Measurements from ENCODE around the gene WDR43. TPM values are rescaled to one million over a fixed set of nuclear protein-coding genes. Genes with fewer than 3 reads are reported as not detected.

The WDR43 gene
- total and polyA plus RNA-seq, 9 of the 15 experiments (the other 6 are each of a cell fraction or from before 2014, with no cell fraction given) = 34.6 to 197 (median 105) TPM

GRCh38 chr2:28870146-28870891 is 24.1 kb upstream of the WDR43 start, which contains the start of gene TRMT61B (continued):
- TF ChIP-seq ZNF639 (CRISPR knock-in tag; conservative IDR thresholded peaks at IDR 0.05 in 1 of 2, IDR thresholded peaks at IDR 0.05 in 1 of 2) (peak in 1 of 2 experiments; percentile 35; a peak in 1 of 4 replicates), AFF4 (CRISPR knock-in tag; IDR thresholded peaks at IDR 0.05) (0 out of 2 replicates have a peak, but pooled peaks have one; percentile 20), STAT6 (CRISPR knock-in tag; IDR thresholded peaks at IDR 0.05) (0 out of 2 replicates have a peak, but pooled peaks have one; percentile 73), MEF2A (IDR thresholded peaks at IDR 0.05; ENCODE audit: control insufficient read depth, low read depth, low read length) (no peak), ZBTB1 (CRISPR knock-in tag; IDR thresholded peaks at IDR 0.05; ENCODE audit: borderline replicate concordance, low read depth) (no peak), DACH1 (IDR thresholded peaks at IDR 0.05; ENCODE audit: partially characterized antibody) (peak; percentile 68), E2F4 (CRISPR knock-in tag; IDR thresholded peaks at IDR 0.05; ENCODE audit: low read depth) (peak; percentile 85; the same call in 1 of the 2 replicates), ZNF551 (CRISPR knock-in tag; IDR thresholded peaks at IDR 0.05) (no peak), TFE3 (CRISPR knock-in tag; IDR thresholded peaks at IDR 0.05) (no peak), ELF4 (CRISPR knock-in tag; IDR thresholded peaks at IDR 0.05) (no peak), JUNB (CRISPR knock-in tag; conservative IDR thresholded peaks at IDR 0.05) (no peak), RBM17 (IDR thresholded peaks at IDR 0.05; ENCODE audit: borderline replicate concordance, low read depth, low read length) (no peak), TCF15 (CRISPR knock-in tag; IDR thresholded peaks at IDR 0.05) (no peak), CCAR2 (IDR thresholded peaks at IDR 0.05; ENCODE audit: low read depth, low read length) (no peak)
